ENCODE measurements around the gene PRR7.
"Not testable (repeated sequence)": the region's sequence is repeated elsewhere in the genome, so short reads cannot be mapped to it uniquely, and the experiment has no call there.

Gene PRR7

GRCh38 chr5:177446200-177447065 is at the start of gene PRR7:
TSS of gene PRR7 (plus strand) at chr5:177446814. CDS start at chr5:177455068, 8,254 bp downstream.
- DNase-seq (ENCODE audit: low spot score), result peak; percentile 62

GRCh38 chr5:177397875-177398390 is 48.7 kb upstream of the PRR7 start:
- DNase-seq (ENCODE audit: low spot score), result no peak

DNA sequence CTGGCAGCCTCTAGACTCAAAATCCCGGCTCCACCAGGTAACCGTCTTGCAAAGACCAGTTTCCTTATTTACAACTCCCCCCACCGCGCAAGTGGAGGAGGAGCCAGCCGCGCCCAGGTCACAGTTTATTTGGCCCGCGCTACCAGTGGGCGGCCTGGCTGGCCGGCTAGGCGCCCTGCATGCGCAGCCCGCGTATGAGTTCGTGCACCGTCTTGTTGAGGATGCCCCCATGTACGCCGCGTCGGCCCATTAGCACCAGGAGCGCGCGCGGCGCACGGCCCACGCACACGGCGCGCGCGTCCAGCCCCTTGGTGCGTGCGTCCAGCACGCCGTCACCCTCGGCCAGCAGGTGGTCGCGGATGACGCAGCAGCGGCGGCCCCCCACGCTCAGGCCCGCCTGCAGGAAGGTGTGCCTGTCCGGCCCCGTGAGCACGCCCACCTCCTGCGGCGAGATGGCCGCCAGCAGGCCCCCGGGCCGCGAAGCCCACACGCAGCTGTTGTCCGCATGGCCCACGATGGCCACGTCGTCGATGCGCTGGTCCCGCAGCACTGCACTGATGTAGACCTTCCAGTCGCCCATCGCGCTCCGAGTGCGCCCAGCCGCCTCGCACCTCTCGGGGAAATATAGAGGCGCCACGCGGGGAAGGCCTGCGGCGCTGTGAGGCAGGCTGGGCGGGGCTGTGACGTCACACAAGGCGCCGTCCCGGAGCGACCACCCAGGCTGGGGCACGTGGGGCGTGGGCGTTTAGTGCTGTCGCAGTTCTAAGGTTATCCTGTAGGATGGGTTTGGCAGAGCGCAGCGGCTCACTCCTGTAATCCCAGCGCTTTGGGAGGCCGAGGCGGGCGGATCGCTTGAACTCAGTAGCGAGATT is 46.4 kb upstream of the PRR7 start, which contains the start of gene PFN3:
Gene PFN3 (minus strand): TSS at position 665 of the 872 bp plus-strand sequence. CDS start 85 bp downstream, at position 580.
- no peak for DNase-seq (ENCODE audit: low spot score)

DNA sequence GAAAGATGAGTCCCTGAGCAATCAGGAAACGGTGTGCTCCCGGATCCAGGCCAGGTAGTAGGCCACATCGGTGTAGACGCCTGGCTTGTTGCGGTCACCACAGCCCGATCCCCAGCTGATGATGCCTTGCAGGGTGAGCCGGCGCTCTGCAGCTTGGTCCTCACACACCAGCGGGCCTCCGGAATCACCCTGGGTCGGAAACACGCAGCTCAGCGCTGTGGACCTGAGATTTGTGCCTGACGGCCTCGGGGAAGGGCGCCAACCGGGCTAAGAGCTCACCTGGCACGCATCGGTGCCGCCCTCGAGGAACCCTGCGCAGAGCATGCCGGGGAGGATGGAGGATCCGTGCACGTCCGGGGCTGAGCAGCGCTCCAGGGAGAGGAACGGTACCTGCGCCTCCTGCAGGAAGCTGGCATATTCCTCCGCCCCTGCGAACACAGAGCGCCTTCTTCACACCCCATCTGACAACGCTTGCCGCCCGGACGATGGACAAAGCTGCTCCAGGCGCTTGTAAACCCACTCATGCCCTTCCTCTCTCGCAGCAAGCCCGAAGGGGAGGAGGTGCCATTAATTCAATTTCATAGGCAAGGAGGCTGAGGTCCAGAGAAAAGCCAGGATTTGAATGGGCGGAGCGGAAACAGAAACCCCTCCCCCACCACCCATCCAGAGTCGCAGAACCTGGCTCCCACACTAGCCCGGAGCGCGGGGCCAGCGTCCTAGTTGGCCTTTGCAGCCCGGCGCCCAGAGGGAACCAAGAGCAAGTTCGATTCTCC is 44.2 kb upstream of the PRR7 start:
- DNase-seq (ENCODE audit: low spot score), result no peak

GRCh38 chr5:177403102-177403791 is 43.4 kb upstream of the PRR7 start:
- DNase-seq (ENCODE audit: low spot score), result no peak

DNA sequence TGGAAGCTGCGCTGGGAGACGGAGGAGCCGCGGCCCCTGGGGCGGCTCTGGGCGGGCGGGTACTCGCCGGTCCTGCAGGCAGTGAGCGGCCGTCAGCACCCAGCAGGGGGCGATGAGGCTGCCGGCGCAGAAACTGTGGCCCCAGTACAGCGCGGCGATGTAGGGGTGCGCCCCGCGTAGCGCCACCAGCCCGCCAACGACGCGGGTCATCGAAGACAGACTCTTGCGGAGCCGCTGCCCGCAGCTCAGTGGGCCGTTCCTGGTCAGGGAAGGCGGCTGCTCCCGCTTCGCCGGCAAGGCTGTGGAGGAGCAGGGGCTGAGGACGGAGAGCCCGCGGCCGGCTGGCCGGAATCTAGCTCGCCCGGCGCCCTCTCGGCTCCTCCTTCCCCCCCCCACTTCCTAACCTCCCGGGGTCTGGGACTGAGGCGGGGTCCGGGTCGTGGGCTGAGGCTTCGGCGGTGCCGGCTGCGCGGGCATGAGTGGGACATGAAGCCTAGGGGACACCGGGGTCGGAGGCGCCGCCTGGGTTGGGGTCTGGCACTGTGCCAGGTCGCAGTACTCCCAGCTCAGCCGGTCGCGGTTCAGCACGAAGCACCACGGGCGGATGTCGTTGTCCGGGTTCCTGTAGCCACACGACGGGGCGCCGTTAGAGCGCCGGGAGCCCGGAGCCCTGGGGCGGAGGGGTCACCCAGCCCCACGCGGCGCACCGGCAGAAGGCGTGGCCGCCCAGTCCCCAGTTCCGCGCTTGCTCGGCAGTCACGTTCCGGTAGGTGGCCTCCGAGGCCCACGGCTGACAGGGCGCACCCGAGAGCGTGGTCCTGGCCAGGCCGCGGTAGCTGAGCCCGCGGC is 42.6 kb upstream of the PRR7 start:
- DNase-seq (ENCODE audit: low spot score), result peak; percentile 70

DNA sequence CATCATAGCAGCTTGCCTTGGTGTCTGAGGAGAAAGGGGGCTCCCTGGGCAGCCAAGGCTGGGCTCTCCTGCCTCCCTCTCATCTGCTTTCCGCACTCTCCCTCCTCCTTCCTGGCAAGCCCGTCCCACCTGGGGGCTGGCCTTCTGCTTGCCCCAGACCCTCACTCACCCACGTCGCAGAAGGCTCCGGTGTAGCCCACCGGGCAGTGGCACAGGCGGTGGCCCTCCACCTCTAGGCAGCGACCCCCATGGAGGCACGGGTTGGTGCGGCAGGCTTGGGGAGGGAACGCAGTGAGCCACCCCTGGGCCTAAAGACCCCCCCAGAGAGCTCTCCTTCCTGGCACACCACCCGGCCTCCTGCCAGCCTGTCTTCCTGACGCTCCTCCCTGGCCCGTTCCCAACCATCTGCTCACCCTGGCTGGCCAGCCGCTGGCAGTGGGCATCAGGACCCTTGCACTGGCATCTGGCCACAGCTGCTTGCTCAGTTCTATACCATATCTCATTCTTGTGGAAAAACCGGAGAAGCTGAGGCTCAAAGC is 41.9 kb upstream of the PRR7 start:
- DNase-seq (ENCODE audit: low spot score), result no peak

DNA sequence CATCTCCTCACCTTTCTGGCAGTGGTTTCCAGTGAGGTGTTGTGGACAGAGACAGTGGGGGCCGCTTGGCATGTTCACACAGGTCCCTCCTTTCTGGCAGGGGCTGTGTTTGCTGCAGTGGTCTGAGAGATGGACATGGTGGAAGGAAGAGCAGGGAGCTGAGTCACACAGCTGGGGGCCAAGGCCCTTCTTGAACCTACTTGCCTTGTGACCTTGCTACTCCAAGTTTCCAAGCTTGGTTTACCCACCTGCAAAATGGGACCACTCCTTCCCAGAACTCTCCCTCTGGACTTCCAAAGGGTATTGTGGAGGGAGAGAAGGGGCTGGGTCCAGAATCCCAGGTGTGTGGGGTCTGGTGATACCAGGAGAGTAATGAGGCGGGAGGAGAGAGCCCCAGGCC is 41.3 kb upstream of the PRR7 start:
- no peak for DNase-seq (ENCODE audit: low spot score)

GRCh38 chr5:177405805-177406204 is 40.8 kb upstream of the PRR7 start:
- no peak for DNase-seq (ENCODE audit: low spot score)

- no peak for DNase-seq (ENCODE audit: low spot score)
These were observed 37.4 kb upstream of the PRR7 start, which contains the start of gene F12 for GRCh38 chr5:177409043-177409801. TSS of gene F12 (minus strand) at chr5:177409564. CDS start at chr5:177409527, 37 bp downstream.

DNA sequence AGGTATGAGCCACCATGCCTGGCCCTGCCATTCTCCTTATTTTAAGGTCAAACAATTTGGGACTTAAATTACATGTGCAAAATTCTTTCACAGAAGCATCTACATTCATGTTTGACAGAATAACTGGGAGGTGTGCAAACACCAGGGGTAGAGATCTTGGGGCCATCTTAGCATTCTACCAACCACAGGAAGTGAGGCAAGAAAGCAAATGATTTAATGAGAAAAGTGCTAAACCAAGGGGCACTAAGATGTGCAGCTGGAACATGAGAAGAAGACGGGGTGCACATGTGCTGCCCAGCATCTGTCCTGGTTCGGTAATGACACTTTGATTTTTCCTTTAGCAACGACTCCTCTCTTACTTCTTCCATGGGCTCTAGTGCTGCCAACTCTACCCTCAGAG is 36.0 kb upstream of the PRR7 start:
- DNase-seq (ENCODE audit: low spot score), result no peak

DNA sequence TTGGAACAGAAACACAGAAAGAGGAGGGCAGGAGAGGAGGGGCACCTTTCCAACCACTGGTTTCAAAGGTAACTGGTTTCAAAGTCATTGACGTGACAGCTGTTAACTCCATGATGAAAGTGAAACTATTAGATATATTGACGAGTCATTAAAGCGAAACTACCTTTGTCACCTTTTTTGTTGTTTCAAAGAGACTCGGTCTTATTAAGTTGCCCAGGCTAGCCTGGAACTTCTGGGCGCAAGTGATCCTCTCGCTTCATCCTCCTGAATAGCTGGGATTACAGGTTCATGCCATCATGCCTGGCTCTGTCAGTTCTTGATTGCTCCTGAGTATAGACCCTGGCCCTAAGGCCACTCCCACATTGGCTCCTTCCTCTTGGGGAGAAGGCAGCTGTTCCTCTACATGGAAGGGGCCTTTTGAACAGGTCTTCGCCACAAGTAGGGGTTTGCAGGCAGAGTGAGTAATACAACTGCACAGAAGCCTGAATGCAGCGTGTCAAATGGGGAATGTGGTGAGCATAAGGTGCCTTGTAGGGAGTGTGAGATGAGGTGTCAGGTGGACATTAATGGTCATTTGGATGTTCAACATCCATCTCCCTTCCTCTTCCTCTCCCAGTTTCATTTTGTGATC is 33.9 kb upstream of the PRR7 start:
- DNase-seq (ENCODE audit: low spot score), result no peak

- DNase-seq (ENCODE audit: low spot score), result no peak
These were observed 32.1 kb upstream of the PRR7 start for GRCh38 chr5:177414481-177414880.

DNA sequence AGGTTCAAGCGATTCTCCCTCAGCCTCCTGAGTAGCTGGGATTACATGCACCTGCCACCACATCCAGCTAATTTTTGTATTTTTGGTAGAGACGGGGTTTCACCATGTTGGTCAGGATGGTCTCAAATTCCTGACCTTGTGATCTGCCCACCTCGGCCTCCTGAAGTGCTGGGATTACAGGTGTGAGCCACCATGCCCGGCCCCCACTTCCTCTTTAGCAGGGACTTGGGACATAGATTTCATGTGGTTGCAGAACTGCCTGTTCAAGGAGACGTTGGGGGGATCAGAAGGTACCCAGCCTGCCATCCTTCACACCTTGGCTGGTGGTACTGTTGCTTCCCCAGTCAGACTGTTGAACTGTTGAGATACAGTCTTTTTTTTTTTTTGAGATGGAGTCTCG is 29.5 kb upstream of the PRR7 start:
- DNase-seq (ENCODE audit: low spot score), result not testable (repeated sequence)

GRCh38 chr5:177419046-177419445 is 27.6 kb upstream of the PRR7 start:
- DNase-seq (ENCODE audit: low spot score), result no peak

GRCh38 chr5:177420472-177420871 is 26.1 kb upstream of the PRR7 start:
- not testable (repeated sequence) for DNase-seq (ENCODE audit: low spot score)

GRCh38 chr5:177421062-177421798 is 25.4 kb upstream of the PRR7 start:
- no peak for DNase-seq (ENCODE audit: low spot score)

GRCh38 chr5:177423671-177424070 is 22.9 kb upstream of the PRR7 start:
- DNase-seq (ENCODE audit: low spot score), result no peak
